ENCODE results near the gene RP2. TPM values are rescaled to one million over a fixed set of nuclear protein-coding genes. Genes with fewer than 3 reads are reported as not detected.

The RP2 gene
- total and polyA plus RNA-seq, 4 donors, result 3.2 to 11.5 (median 7.3) TPM

DNA sequence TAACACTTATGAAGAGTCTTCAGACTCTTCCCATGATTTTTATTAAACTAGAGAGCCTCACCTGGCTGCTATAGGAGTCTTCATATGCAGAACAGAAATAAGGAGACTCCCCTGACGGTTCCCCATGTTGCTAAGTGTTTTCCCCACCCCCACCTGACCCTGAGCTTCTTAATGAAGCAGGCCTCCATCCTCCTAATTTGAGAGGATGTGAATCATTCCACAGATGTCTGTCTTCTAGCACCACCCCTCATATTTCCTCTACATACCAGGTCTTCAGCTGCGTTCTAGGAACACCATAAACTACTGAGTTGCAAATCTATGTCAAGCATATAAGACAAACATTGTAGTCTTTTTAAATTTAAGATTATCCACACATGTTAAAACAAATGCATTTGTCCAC, 36.9 kb downstream of the RP2 start:
- H3K4me3 ChIP-seq (ENCODE audit: low read depth in 1 of 3, low read length in 3 of 3), result no peak overlapping the region
- H3K27ac ChIP-seq (ENCODE audit: low read depth in 1 of 2, low read length in 2 of 2), result no peak overlapping the region
- DNase-seq (ENCODE audit: low spot score), result no peak
- TF ChIP-seq, protein P1, sequence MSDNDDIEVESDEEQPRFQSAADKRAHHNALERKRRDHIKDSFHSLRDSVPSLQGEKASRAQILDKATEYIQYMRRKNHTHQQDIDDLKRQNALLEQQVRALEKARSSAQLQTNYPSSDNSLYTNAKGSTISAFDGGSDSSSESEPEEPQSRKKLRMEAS (IDR thresholded peaks at IDR 0.05), result no peak
- TF ChIP-seq SP1 (IDR thresholded peaks at IDR 0.05) (no peak), RXRA (IDR thresholded peaks at IDR 0.05) (no peak), HNF4G (IDR thresholded peaks at IDR 0.05) (no peak), EGR1 (IDR thresholded peaks at IDR 0.05; ENCODE audit: low read depth in 2 of 2) (no peak), RAD21 (IDR thresholded peaks at IDR 0.05) (no peak), FOXA1 (IDR thresholded peaks at IDR 0.05) (no peak), YY1 (IDR thresholded peaks at IDR 0.05) (no peak), TAF1 (conservative IDR thresholded peaks at IDR 0.05) (no peak)
- TF ChIP-seq, protein P2, sequence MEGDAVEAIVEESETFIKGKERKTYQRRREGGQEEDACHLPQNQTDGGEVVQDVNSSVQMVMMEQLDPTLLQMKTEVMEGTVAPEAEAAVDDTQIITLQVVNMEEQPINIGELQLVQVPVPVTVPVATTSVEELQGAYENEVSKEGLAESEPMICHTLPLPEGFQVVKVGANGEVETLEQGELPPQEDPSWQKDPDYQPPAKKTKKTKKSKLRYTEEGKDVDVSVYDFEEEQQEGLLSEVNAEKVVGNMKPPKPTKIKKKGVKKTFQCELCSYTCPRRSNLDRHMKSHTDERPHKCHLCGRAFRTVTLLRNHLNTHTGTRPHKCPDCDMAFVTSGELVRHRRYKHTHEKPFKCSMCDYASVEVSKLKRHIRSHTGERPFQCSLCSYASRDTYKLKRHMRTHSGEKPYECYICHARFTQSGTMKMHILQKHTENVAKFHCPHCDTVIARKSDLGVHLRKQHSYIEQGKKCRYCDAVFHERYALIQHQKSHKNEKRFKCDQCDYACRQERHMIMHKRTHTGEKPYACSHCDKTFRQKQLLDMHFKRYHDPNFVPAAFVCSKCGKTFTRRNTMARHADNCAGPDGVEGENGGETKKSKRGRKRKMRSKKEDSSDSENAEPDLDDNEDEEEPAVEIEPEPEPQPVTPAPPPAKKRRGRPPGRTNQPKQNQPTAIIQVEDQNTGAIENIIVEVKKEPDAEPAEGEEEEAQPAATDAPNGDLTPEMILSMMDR (IDR thresholded peaks at IDR 0.05; ENCODE audit: low read depth, low read length, missing input control), result no peak
- TF ChIP-seq, protein P3, sequence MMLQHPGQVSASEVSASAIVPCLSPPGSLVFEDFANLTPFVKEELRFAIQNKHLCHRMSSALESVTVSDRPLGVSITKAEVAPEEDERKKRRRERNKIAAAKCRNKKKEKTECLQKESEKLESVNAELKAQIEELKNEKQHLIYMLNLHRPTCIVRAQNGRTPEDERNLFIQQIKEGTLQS (IDR thresholded peaks at IDR 0.05), result no peak
- TF ChIP-seq, protein P4, sequence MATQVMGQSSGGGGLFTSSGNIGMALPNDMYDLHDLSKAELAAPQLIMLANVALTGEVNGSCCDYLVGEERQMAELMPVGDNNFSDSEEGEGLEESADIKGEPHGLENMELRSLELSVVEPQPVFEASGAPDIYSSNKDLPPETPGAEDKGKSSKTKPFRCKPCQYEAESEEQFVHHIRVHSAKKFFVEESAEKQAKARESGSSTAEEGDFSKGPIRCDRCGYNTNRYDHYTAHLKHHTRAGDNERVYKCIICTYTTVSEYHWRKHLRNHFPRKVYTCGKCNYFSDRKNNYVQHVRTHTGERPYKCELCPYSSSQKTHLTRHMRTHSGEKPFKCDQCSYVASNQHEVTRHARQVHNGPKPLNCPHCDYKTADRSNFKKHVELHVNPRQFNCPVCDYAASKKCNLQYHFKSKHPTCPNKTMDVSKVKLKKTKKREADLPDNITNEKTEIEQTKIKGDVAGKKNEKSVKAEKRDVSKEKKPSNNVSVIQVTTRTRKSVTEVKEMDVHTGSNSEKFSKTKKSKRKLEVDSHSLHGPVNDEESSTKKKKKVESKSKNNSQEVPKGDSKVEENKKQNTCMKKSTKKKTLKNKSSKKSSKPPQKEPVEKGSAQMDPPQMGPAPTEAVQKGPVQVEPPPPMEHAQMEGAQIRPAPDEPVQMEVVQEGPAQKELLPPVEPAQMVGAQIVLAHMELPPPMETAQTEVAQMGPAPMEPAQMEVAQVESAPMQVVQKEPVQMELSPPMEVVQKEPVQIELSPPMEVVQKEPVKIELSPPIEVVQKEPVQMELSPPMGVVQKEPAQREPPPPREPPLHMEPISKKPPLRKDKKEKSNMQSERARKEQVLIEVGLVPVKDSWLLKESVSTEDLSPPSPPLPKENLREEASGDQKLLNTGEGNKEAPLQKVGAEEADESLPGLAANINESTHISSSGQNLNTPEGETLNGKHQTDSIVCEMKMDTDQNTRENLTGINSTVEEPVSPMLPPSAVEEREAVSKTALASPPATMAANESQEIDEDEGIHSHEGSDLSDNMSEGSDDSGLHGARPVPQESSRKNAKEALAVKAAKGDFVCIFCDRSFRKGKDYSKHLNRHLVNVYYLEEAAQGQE (IDR thresholded peaks at IDR 0.05), result no peak
- TF ChIP-seq, protein P5, sequence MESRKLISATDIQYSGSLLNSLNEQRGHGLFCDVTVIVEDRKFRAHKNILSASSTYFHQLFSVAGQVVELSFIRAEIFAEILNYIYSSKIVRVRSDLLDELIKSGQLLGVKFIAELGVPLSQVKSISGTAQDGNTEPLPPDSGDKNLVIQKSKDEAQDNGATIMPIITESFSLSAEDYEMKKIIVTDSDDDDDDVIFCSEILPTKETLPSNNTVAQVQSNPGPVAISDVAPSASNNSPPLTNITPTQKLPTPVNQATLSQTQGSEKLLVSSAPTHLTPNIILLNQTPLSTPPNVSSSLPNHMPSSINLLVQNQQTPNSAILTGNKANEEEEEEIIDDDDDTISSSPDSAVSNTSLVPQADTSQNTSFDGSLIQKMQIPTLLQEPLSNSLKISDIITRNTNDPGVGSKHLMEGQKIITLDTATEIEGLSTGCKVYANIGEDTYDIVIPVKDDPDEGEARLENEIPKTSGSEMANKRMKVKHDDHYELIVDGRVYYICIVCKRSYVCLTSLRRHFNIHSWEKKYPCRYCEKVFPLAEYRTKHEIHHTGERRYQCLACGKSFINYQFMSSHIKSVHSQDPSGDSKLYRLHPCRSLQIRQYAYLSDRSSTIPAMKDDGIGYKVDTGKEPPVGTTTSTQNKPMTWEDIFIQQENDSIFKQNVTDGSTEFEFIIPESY (IDR thresholded peaks at IDR 0.05), result no peak
- no peaks in the 10 kb centered on the region for H3K36me3 ChIP-seq (ENCODE audit: control insufficient read depth in 4 of 4, insufficient read depth in 3 of 4, low read depth in 1 of 4, low read length in 3 of 4)
- WGBS, result 84% methylated on average over 2 of the region's 2 CpGs
- no peaks in the 10 kb centered on the region for H3K4me1 ChIP-seq (ENCODE audit: control insufficient read depth in 4 of 4, insufficient read depth in 4 of 4, low read length in 3 of 4)
- no peak overlapping the region for H3K9ac ChIP-seq (ENCODE audit: low read depth in 1 of 2, low read length in 2 of 2)
- no peaks in the 10 kb centered on the region for H3K27me3 ChIP-seq (ENCODE audit: control insufficient read depth in 4 of 4, insufficient read depth in 4 of 4, low read length in 3 of 4)
- H3K9me3 ChIP-seq (ENCODE audit: control insufficient read depth in 4 of 4, low read length in 3 of 4), result no peaks in the 10 kb centered on the region

DNA sequence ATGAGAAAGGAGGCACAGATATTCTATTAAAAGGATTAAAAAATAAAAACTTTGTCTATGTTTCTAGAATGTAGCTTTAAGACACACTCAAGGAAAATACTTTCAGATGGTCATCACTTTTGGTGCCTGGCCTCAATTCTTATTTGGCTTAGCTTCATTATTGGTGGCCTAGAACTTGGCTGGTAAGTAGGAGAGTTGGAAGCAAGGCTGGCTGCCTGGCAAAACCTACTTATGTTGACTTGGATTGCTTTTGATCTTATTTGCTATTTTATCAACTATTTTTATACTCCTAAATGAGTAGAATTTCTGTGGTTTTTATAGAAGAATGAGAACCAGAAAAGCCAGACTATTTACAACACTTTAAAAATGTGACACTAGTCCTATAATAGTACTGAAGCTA, 40.1 kb downstream of the RP2 start:
- Histone ChIP-seq H3K27ac (ENCODE audit: low read depth in 1 of 2, low read length in 2 of 2) (no peak overlapping the region), H3K4me3 (ENCODE audit: low read depth in 1 of 3, low read length in 3 of 3) (no peak overlapping the region), H3K36me3 (ENCODE audit: control insufficient read depth in 4 of 4, insufficient read depth in 3 of 4, low read depth in 1 of 4, low read length in 3 of 4) (no peaks in the 10 kb centered on the region), H3K4me1 (ENCODE audit: control insufficient read depth in 4 of 4, insufficient read depth in 4 of 4, low read length in 3 of 4) (no peaks in the 10 kb centered on the region), H3K9ac (ENCODE audit: low read depth in 1 of 2, low read length in 2 of 2) (no peak overlapping the region), H3K9me3 (ENCODE audit: control insufficient read depth in 4 of 4, low read length in 3 of 4) (no peaks in the 10 kb centered on the region), H3K27me3 (ENCODE audit: control insufficient read depth in 4 of 4, insufficient read depth in 4 of 4, low read length in 3 of 4) (no peaks in the 10 kb centered on the region)
- TF ChIP-seq GABPA (IDR thresholded peaks at IDR 0.05 in 1 of 2, conservative IDR thresholded peaks at IDR 0.05 in 1 of 2), result no peak
- TF ChIP-seq RXRA (IDR thresholded peaks at IDR 0.05), result no peak
- no peak for TF ChIP-seq EGR1 (IDR thresholded peaks at IDR 0.05; ENCODE audit: low read depth in 2 of 2)
- no peak for TF ChIP-seq NR2F2 (IDR thresholded peaks at IDR 0.05)
- no peak for TF ChIP-seq SP1 (IDR thresholded peaks at IDR 0.05)
- no peak for TF ChIP-seq JUND (IDR thresholded peaks at IDR 0.05)
- TF ChIP-seq FOXA1 (IDR thresholded peaks at IDR 0.05), result no peak
- TF ChIP-seq, protein P1 (IDR thresholded peaks at IDR 0.05), result no peak
- TF ChIP-seq TAF1 (conservative IDR thresholded peaks at IDR 0.05), result no peak
- TF ChIP-seq, protein P2 (IDR thresholded peaks at IDR 0.05; ENCODE audit: low read depth, low read length, missing input control), result no peak
- TF ChIP-seq FOXA2 (IDR thresholded peaks at IDR 0.05), result no peak
- TF ChIP-seq, protein P5 (IDR thresholded peaks at IDR 0.05), result no peak
- no peak for DNase-seq (ENCODE audit: low spot score)
